Caki2 (cell line): ENCODE results near the gene ZNF536. TPM values are rescaled to one million over a fixed set of nuclear protein-coding genes. Genes with fewer than 3 reads are reported as not detected.
"Not testable (repeated sequence)": the region's sequence is repeated elsewhere in the genome, so short reads cannot be mapped to it uniquely, and the experiment has no call there.

Experiments
- DNase-seq: peaks from one replicate; pipeline ENCODE4 v3.0.0-alpha.2; 2015; ENCODE audit warnings: low read depth
- in situ Hi-C: cut with HindIII; loops from 2 replicates; pipeline ENCODE4 v1.10.0; 2016; ENCODE audit warnings: low sequenced_read_pairs, low pct_unique_long_range_greater_than_20kb, mixed read lengths
- total RNA-seq: library from RNA; depleted of rRNA; stranded (reverse); fragments of >200 nt; shearing (Covaris generic); gene quantifications from 2 replicates; pipeline ENCODE4 v1.2.3, GENCODE V29; 2014; ENCODE audit warnings: low replicate concordance

ZNF536 gene
- total RNA-seq, 1 experiment from 2014 or later, result not detected

DNA sequence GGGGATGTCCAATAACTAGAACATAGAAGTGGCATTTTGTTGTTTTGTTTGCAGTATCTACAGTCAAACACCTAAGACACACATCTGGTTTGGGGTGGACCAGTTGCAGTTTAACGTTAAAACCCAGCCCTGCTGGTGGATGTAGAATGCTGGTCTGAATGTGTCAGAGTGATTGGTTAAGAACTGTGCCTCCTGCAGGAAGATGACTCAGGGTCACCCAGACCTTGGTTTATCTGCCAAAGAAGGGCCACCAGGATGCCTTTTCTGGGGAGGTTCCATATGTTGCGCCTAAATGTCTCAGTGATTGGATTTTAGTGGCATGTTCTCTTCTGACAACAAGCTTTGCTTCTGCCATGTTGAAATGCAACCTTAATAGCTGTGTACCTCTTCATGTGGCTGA is 23.1 kb downstream of the ZNF536 start:
- in situ Hi-C loops, result no loop called here
- DNase-seq, result no peak

DNA sequence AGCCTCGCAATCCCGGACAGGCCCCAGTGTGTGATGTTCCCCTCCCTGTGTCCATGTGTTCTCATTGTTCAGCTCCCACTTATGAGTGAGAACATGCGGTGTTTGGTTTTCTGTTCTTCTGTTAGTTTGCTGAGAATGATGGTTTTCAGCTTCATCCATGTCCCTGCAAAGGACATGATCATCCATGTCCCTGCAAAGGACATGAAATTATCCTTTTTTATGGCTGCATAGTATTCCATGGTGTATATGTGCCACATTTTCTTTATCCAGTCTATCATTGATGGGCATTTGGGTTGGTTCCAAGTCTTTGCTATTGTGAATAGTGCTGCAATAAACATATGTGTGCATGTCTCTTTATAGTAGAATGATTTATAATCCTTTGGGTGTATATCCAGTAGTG is 26.4 kb downstream of the ZNF536 start:
- DNase-seq, in situ Hi-C loops: not testable (repeated sequence)

DNA sequence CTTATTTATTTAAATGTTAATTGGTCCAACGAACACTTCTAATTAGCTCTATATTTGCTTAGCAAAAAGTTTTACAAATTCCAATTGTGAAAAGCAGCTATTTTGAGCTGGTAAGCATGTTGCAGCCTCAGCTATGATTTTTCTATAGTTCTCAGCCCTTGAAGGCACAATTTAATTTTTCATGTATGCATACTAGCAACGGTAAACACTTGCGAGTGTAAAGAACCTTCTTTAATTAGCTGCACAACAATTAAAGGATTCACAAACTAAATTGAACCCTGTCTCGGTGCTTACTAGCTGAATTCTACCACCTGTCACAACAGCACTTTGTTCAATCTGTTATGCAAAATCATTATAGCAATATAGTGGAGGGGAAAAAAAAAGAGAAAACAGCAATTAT is 29.8 kb downstream of the ZNF536 start:
- DNase-seq, result no peak
- in situ Hi-C loops, result no loop called here

DNA sequence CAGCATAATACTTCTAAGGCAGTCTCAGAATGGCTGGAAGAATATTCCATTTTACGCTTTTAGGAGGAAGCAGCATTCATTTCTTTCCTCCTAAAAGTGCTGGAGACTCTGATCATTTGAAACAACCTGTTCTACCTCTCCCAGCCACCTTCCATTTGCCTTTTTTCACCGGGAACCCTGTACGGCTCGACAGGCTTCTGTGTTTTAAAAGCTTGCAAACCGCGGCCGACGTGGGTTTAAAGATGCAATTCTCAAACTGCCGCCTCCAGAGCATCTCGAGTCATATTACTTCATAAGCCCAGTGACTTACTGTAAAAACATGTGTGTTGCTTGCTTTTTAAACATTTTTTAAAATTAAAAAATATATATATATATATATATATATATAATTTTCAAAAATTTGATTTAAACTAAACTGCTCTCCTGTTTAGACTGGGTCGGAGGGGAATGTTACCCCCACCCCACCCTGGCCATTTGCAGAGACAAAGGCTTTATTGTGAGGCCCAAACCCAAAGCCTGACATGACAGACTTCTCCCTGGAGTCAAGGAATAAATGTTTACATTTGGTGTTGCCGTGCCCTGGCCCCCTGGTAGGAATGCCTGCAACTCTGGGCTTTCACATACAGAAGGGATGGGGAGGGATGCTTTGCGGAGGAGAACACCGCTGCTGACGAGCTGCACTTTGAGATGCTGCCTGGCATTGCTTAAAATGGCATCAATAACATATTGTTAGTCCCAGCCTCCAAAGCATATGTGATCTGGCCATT is 30.4 kb downstream of the ZNF536 start:
- no peak for DNase-seq
- in situ Hi-C loops, result no loop called here

DNA sequence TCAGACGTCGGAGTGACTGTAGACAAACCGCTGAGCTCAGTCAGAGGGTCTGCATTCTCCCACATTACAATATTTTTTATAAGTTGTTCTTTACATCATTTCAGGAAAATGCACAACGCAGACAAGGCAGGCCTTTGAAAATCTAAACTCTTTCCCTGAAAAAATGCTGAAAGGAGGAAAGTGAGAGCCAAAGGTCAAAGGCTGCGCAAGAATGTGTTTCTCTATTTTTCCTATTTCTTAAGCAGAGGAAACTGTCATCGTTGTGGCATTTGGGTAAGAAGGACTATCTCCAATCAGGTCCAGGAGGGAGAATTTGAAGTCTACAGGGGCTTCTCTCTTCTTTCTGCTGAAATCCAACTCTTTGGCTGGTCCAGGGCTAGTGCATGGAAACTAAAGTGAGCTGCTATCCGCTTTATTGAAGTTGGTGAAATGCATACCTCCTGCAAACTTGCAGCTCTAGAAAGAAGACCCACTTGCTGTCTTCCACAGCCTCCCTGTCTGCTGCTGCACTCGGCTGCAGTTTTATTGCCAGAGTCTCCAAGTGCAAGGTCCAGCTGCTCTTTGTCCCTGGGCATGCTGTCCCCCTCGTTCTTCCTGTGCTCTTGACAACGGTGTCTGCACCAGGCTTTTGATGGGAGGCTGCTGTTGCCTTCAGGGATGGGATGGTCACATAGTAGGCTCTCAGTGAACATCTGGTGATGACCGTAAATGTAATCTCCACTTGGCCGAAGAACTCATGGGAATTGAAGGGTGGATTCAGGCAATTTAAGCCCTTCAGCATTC is 31.2 kb downstream of the ZNF536 start:
- no peak for DNase-seq
- in situ Hi-C loops, result no loop called here

DNA sequence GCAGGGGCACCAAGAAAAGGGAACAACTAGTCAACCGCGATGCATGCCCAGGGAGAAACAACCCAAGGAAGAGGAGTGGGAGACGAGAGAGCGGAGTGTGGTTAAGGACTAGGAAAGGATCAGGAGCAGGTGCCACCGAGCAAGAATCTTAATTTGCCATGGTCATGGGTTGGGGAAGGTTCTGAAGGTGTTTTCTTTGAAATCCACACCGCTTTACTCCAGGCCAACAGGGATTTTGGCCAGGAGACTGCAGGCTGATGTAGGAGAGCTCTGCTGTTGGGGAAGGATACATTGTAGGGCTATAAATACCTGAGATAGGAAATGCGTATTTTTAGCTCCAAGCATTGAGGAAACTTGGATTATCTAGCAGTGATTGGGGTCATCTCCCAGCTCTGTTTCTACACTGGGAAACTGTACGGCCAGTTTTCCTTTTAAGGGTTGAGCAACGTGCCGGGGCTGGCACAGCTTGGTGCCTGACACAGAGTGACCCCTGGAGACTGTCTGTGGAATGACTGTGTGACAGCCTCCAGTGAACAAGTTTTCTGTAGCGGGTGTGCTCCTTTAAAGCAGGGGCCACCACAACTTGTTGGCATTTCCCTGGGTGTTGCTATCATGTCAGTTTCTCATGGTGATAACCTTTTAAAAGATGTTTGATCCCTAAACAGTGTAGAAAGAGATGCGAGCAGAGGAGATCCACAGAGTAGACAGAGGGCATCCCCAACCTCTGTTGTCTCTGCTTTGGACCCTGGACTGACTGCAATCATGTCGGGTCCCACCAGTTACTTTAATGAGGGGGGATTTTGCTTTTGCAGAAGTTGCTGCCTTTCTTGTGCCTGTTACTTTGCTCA is 34.3 kb downstream of the ZNF536 start:
- DNase-seq, result no peak
- in situ Hi-C loops, result no loop called here

DNA sequence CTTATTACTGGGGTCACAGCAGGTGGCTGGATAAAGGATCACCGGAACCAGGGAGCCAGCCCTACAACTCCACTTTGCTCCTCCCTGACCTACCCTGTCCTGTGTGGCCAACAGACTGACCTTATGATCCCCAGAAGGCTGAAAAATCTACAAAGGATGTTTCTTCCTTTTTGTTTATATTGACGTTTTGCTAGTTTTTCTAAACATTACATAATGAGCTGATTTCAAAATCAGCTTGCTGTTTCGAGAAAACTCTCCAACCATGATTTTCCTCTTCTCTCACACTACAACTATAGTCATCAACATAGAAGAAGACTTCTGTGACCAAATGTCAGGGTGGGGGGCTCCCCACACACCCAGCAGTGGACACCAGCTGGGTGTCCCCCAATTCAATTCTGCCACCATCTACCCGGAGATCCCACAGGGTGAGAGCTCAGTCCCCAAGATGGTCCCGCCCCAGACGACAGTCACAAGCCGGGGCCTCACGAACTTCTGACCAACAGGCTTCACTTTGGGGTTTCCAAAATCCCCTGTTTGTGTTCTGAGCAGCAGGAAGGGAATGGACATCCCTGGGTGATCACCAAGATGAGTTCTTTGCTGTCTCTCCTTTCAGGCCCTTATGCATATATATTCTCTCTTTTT is 35.0 kb downstream of the ZNF536 start:
- no peak for DNase-seq
- in situ Hi-C loops, result no loop called here

DNA sequence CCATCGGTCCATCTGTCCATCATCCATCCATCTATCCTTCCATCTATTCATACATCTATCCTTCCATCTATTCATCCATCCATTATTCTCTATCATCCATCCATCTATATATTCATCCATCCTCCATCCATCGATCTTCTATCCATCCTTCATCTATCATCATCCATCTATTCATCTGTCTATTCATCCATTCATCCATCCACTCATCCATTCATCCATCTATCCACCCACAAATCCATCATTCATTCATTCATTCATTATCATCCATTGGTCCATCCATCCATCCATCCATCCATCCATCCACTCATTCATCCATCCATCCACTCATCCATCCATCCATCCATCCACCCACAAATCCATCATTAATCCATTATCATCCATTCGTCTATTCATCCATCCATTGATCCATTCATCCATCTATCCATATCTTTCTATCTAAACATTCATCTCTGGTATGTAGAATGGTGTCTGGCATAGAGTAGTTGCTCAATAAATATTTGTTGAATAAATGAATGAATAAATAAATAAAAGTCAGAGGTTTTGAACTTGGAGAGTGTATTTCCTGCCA is 36.6 kb downstream of the ZNF536 start:
- no peak for DNase-seq
- in situ Hi-C loops, result no loop called here

DNA sequence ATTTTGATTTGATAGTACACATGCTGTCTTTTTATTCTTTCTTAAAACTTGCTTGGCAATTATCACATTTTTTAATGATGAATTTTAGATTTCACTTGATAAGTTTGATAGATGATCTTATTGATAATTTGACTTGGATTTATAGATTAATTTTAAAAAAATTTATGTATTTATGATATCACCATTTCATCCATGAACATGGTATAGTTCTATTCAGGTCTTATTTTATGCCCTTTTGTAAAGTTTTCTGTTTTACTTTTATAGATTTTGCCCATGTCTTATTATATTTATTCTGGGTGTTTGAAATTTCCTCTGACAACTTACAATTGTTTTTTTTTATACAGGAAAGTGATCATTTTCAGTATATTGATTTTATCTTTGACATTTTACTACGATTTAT is 39.5 kb downstream of the ZNF536 start:
- in situ Hi-C loops, result no loop called here
- no peak for DNase-seq

DNA sequence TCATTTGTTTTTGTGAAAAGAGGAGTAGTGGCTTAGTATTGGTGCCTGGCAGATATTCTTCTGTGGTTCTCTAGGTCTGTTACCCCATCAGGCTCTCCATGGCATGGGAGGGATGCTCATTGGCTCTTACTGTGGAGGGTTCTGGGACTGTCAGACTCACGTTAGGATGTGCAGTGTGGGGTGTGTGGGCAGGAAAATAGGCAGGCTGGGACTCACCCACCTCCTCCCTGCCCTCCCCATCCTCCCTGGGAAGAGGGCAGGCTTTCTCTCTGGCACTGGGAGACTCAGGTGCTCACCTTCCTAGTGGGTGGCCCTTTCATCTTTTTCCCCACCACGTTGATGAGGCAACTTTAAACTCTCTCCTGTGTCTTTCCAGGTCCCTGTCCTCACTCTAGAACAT is 44.2 kb downstream of the ZNF536 start:
- in situ Hi-C loops, result no loop called here
- DNase-seq, result no peak

DNA sequence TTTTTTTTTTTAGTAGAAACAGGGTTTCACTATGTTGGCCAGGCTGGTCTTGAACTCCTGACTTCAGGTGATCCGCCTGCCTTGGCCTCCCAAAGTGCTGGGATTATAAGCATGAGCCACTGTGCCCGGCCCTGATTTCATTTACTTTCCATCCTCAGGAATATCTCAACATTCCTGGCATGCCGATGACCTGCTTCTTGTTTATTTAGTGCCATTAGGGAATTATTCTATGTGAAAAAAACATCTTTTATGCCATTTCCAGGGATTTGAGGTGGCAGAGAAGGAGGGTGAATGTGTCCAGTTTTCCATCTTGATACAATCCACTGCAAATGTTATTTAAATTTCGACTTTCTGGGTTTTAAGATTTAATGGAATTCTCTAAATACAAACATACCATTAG is 45.0 kb downstream of the ZNF536 start:
- DNase-seq, in situ Hi-C loops: not testable (repeated sequence)

DNA sequence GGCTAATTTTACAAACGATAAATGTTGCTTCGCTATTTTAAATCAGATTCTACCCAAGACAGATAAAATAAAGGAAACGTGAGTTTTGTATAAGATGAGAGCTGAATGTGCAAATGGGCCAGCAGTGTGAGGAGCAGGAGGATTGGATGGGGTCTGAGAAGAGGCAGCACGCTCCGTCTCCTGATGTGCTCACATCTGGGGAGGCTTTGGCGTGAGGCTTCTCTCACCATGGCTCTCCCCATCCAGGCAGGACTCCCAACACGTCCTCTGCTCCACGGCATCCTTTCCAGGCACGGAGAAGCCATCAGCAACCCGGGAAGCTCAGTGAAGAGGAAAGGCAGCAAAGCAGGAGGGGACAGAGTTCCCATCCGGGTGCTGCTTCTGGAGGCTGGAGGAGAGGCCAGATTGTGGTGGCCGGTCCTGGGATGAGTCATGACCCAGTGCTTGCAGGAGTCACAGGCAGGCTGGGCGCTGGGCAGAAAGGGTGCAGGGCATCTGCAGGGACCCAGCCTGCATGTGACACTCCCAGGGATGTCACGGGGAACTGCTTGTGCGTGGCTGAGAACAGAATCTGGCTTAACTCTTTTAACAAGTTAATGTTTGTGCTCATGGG is 47.5 kb downstream of the ZNF536 start:
- DNase-seq, result no peak
- in situ Hi-C loops, result no loop called here

DNA sequence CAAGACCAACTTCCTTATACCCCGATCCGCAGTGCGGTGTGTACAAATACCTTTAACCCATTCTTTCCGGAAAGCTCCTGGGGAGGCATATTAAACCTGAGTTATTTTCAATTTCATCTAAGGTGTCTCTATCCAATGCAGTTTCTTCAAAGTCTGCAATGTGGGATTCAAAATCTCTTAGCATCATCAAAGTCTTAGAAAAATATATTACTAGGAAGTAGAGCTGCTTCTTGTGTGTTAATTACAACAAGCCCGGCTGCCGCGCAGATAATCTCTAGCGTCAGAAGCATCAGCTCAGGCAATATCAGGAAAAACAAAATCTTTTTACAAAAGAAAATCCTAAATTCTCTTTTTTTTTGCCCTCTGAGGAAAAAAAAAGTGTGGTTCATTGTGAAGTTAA is 48.1 kb downstream of the ZNF536 start:
- in situ Hi-C loops, result no loop called here
- no peak for DNase-seq

DNA sequence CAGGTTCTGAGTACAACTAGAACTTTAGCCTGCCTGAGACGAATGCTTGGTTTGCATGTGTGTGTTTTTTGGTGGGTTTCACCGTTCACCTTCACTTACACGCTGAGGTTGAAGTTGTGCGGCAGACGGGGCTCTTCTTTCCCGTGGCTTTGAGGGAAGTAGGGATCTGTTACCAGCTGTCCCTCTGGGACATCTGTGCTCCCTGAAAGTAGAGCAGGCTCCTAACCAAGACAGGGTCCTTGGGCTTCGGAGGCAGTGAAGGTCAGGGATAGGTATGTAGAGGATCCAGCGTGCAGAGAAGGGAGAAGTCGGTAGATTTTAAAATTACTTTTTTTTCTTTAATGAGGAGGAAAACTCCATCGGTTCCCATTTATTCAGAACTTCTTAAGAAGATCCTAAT is 48.7 kb downstream of the ZNF536 start:
- in situ Hi-C loops, result no loop called here
- DNase-seq, result no peak

DNA sequence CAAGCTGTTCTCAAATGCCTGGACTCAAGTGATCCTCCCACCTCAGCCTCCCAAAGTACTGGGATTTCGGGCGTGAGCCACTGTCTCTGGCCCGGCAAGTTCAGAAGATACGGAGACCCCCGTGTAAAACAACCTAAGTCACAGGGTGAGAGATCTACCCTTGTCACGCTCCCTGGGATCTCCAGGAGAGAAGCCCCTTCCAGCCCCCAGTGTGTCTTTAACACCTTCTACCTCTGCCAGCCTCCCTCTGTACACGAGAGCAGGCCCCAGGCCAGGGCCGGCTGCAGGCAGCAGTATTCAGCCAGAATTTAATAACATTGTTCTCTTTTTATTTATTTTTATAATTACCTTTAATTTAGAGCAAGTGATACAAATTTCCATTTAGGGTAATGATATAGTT is 49.4 kb downstream of the ZNF536 start:
- no peak for DNase-seq
- in situ Hi-C loops, result no loop called here

DNA sequence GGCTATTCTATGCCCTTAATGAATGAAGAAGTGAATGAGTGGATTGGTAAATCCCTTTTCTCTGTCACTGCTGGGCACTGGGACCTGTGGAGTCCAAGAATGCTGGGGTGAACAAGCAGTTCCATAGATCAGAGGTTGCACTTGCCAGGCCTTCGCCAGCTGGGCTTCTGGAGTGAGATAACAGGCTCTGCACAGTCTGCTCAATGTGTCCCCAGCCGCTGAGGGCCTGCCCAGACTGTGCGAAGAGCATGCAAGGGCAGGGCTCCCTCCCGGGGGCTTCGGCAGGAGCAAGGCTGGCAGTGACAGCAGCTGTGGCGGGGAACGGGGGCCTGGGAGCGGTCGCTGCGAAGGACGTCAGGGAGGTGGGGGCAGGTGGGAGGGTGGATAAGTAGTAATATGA is 51.3 kb downstream of the ZNF536 start:
- DNase-seq, result no peak
- in situ Hi-C loops, result no loop called here

DNA sequence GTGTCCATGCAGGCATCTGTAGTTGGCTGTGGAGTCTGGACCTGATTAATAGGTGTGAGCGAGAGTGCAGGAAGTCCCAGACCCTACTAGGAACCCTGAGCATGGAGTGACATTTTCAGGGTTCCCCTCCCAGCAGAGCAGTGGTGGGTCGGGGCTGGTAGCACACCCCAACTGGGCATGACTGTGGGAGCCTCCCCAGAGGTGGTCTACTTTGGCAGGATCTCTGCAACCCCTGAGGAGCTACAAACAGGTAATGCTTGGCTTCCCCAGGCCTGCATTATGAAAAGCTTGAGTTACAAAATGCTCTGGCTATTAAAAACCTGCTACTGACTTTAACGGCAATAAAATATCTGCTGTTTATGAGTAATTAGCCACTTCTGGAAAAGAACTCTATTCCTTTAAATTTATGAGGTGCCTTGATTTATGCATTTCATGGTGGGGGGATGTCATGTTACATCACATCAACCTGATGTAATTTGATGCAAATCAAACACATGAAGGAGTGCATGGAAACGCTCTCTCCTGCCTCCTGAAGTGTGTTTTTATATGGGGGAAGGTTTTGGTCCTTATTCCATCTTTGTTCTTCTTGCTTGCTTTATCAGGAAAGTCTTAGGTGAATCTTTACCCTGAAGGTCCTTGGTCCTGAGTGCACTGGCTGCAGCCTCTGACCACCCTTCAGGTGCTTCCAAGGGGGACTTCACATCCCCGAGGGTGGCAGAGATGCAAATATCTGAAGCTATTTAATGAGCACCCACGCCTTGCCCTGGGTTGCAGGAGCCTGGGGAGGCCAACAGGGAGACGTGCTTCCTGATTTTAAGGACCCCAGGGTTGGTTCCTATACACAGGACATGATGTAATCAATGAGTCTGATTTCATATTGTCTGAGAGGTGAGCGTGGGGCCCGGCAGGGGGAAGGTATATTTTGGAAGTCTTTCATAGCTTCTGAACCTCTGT is 54.0 kb downstream of the ZNF536 start:
- in situ Hi-C loops, result no loop called here
- DNase-seq, result no peak
